NCI-H2107 treated with DMSO at 0.1 percent for 48 hours (cell line): ENCODE results near the gene SMIM14.
"Not testable (repeated sequence)": the region's sequence is repeated elsewhere in the genome, so short reads cannot be mapped to it uniquely, and the experiment has no call there.

Experiments
- DNase-seq: peaks from one replicate; lab custom pipeline; 2025; ENCODE audit not compliant: unreplicated experiment; lab: John Stamatoyannopoulos, UW

SMIM14 gene

DNA sequence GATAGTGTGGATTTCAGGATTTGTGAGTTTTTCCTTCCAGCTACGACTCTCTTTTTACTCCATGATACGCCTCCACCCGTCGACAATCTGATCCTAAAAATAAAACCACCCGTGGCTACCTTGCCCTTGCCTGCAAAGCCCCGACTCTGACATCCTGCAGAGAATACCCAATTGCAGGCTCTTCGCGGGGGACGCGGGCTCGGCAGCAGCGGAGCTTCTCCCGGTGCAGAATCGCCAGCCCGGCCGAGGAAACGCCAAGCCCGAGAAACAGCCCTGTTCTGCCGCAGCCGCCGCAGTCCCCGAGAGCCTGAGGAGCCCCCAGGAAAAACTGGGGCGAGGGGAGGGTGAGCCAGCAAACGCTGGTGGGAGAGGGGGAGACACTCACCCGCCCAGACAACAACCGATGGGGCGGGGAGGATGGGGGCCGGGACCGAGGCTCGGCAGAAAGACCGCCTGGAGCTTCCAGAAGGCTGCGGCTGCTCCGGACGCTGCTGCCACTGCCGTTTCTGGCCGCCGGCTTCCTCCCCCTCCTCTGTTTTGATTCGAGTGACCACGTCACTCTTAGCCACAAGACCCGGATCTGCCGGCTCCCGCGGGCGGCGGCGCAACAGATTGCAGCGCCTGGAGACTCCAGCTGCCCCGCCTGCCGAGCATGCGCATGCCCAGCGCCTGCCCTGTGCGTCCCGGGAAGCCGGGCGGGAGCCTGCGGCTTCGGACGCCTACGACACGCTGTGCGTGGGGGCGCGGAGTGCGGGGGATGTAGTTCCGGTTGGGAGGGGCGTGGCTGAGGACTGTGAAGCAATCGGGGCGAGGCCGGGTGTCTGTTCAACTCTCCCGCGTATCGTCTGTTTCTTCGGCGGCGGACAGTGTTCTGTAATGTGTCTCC lies at the start of gene SMIM14:
Gene SMIM14 (minus strand): TSS at position 512 of the 886 bp plus-strand sequence. CDS start 33,720 bp downstream, outside the sequence.
- DNase-seq: peak; percentile 66

DNA sequence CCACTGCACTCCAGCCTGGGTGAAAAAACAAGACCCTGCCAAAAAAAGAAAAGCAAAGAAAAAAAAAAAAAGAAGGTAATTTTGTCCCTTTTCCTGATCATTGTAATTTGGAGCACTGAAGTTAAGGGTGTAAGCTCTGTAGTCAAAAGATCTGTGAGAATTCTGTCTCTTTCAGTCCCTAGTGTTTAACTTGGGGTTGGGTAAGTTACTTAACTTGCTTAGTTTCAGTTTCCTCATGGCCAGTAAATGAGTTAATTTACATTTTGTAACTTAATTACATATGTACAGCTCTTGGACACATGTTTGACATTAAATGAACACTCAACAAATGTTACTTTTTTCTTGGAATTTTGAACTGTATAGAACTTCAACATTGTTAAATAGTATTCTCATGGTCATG lies 48.3 kb upstream of the SMIM14 start:
- no peak for DNase-seq

DNA sequence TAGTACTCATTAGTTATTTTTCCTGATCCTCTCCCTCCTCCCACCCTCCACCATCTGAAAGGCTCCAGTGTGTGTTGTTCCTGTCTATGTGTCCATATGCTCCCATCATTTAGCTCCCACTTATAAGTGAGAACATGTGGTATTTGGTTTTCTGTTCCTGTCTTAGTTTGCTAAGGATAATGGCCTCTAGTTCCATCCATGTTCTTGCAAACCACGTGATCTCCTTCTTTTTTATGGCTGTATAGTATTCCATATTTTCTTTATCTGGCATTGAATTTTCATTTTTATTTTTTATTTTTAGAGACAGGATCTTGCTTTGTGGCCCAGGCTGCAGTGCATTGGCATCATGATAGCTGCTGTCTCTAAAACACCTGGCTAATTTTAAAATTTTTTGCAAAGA lies 47.3 kb upstream of the SMIM14 start:
- no peak for DNase-seq

DNA sequence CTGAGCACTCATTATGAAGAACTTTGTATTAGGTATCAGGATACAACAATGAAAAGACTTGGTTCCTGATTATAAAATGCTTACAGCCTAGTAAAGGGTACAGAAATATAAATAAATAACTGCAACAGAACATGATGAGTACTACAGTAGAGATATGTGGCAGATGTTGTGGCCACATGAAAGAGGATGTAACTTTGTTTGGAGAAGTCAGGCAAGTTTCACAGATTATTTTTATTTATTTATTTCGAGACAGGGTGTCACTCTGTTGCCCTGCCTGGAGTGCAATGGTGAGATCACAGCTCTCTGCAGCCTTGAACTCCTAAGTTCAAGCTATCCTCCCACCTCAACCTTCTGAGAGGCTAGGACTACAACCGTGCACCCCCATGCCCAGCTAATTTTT lies 43.5 kb upstream of the SMIM14 start:
- no peak for DNase-seq

DNA sequence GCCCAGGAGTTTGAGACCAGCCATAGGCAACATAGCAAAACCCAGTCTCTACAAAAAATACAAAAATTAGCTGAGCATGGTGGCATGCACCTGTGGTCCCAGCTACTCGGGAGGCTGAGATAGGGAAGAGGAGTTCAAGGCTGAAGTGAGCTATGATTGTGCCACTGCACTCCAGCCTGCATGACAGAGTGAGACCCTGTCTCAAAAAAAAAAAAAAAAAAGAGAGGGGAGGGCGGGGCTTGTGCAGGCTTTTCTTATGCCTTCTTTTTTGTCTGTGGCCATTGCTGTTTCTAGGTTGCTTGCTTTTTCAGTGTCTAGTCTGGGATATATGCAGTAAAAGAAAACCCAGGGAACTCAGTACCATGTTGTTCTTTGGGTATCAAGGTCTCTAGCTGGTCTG lies 42.3 kb upstream of the SMIM14 start:
- not testable (repeated sequence) for DNase-seq

DNA sequence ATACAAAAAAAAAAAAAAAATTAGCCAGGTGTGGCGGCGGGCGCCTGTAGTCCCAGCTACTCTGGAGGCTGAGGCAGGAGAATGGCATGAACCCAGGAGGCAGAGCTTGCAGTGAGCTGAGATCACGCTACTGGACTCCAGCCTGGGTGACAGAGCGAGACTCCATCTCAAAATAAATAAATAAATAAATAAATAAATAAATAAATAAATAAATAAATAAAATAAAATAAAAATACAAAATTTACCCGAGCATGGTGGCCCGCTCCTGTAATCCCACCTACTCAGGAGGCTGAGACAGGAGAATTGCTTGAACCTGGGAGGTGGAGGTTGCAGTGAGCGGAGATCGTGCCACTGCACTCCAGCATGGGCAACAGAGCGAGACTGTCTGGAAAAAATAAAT lies 37.0 kb upstream of the SMIM14 start:
- not testable (repeated sequence) for DNase-seq

DNA sequence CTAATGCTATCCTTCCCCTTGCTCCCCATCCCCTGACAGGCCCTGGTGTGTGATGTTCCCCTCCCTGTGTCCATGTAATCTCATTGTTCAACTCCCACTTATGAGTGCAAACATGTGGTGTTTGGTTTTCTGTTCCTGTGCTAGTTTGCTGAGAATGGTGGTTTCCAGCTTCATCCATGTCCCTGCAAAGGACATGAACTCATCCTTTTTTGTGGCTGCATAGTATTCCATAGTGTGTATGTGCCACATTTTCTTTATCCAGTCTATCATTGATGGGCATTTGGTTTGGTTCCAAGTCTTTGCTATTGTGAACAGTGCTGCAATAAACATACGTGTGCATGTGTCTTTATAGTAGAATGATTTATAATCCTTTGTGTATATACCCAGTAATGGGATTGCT lies 31.6 kb upstream of the SMIM14 start:
- DNase-seq: not testable (repeated sequence)

DNA sequence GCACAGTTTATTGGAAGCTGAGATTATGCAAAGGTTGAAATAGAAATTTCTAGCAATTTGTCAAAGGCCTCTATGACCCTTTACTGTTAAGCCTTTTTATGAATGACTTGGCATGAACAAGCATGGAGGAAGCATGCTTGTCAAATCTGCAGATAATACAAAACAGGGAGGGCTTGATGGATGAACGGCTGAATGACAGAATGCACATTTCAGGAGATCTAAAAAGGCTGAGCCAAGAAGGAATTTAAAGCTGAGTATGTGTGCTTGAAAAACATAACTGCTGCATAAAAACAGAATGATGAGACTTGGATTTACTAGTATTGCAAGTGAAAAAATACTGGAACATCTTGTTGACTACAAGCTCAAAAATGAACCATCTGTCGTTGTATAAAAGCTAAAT lies 30.2 kb upstream of the SMIM14 start:
- no peak for DNase-seq

DNA sequence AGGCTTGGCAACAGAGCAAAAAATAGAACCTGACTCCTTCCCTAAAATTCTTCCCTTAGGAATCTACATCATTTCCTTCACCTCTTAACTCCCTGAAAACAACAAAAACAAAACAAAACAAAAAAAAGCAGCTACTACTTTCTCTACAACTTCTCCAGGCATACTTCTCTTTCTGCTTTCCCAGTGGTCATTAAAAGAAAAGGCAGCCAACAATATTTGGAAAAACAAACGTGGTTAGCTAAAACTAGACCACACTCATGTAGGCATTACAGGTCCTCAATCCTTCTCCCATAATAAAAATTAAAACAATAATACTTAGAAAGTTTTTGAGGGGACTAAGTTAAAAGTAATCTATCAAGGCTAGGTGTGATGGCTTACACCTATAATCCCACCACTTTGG lies 29.0 kb upstream of the SMIM14 start:
- no peak for DNase-seq

DNA sequence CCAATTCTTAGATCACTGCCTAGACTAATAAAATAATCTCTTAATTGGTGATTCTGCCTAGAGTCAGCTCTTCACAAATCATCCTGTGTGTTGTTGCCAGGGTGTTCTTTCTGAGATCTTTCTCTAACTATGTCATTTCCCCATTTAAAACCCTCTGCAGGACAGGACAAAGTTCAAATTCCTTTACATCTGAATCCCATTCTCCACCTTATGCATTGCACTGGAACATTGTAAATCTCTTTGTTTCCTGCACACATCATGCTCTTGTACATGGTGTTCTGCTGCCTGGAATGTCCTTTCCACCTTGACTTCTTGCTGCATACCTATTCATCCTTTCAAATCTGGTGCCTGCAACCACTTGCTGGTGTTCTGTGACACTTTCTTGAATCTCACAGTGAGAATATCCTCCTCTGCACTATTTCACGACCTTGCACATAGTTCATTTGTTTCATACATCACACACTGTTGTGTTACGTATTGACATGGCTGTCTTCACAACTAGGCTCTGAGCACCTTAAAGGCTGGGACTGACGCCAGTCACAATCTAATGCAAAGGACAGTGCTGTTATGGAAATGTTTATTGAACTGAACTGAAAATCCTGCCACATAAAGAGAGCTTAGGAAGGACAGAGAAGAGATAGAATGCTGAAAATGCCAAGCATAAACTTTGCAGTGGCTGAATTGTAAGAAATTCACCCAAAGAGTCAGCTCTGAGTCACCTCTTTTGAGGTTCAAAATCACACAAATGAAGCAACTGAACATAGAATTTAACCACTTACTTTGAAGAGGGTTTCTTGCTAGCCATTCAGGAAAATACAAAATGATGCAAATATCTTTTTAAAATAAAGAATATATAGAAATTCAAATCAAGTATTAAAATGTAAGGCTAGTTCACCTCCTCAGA lies 26.4 kb upstream of the SMIM14 start:
- no peak for DNase-seq

DNA sequence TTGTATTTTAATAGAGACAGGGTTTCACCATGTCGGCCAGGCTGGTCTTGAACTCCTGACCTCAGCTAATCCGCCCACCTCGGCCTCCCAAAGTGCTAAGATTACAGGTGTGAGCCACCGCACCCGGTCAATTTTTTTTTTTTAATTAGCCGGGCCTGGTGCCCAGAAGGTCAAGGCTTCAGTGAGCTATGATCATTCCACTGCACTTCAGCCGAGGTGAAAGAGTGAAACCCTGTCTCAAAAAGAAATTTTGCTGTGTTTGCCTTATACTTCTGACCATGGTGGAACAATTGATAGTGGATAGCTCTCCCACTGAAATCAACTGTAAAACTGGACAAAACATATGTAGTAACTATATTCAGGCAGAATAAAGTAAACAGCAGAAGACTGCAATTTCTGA lies 24.0 kb upstream of the SMIM14 start:
- no peak for DNase-seq

DNA sequence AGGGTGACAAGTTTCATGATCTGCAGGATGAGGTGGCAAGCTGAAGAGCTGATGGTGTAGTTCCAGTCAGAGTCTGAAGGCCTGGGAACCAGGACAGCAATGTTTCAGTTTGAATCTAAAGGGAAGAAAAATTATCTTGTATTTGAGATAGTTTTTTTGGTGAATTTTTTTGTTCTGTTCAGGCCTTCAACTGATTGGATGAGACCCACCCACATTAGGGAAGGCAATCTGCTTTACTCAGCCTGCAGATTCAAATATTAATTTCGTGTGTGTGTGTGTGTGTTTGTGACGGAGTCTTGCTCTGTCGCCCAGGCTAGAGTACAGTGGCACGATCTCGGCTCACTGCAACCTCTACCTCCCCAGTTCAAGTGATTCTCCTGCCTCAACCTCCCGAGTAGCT lies 22.1 kb upstream of the SMIM14 start:
- no peak for DNase-seq

DNA sequence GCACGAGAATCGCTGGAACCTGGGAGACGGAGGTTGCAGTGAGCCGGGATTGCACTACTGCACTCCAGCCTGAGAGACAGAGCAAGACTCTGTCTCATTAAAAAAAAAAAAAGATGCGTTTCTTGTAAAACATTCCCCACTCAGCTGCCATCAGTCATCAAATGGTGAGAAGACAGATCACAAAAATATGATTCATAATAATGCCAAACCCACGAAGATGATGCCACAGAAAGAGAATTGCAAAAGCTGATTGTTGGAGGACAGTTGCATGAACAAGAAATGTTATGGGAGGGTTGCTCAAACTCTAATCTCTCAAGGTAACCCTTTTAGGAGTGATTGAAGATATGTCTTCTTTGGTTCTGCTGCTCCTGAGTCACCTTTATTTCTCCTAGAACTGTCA lies 21.4 kb upstream of the SMIM14 start:
- DNase-seq: no peak

DNA sequence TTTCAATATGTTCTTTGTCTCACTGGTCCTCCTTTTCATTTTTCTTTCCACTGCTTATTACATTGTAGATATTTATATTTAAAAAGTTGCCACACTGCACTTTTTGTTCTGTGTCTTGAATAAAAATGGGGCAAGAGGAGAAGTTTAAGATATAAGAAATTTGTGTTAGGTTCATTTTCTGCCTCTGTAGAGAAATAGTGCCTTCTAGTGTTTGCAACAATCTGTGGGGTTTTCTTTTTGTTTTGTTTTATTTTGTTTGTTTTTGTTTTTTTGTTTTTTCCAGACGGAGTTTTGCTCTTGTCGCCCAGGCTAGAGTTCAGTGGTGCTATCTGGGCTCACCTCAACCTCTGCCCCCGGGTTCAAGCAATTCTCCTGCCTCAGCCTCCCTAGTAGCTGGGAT lies 20.1 kb upstream of the SMIM14 start:
- DNase-seq: no peak

DNA sequence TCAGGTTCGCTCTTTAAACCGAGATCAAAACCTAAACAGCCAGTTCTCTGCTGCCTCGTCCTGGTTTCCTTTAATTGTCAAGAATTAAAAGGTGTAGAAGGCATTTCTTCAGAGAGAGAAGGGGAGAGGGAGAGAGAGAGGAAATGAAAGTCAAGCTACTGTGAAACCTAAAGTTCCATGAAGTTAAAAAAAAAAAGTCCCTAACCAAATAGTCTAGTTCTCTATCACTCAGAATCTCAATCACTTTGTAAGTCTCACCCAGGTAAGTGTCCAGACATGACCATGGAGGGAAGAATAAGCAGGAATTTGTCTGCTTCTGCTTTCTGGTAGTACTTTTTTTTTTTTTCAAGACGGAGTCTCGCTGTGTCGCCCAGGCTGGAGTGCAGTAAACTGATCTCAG lies 18.8 kb upstream of the SMIM14 start:
- no peak for DNase-seq

DNA sequence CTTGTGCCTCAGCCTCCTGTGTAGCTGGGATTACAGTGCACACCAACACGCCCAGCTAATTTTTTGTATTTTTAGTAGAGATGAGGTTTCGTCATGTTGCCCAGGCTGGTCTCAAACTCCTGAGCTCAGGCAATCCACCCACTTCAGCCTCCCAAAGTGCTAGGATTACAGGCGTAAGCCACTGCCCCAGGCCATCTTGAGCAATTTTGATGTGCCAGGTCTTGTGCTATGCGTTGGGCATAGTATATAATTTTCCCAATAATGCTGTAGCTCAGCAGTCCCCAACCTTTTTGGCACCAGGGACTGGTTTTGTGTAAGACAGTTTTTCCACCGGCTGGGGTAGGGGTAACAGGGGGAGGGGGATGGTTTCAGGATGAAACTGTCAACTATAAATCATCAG lies 18.0 kb upstream of the SMIM14 start:
- not testable (repeated sequence) for DNase-seq

DNA sequence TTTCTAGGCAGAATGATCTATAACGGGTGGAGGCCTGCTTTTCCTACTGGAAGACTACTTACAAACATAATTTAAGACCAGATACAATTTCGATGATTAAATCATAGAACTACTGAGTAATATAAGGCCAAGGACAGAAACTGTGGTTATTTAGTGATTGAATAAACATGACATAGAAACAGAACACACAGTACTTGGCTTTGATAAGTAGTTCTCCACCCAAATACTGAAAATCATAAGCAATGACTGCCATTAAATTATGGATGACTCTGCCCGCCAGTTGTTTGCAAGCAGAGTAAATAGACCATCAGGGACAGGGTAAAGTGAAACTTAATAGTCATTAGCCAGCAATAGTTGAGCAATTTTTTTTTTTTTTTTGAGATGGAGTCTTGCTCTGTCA lies 17.2 kb upstream of the SMIM14 start:
- no peak for DNase-seq

DNA sequence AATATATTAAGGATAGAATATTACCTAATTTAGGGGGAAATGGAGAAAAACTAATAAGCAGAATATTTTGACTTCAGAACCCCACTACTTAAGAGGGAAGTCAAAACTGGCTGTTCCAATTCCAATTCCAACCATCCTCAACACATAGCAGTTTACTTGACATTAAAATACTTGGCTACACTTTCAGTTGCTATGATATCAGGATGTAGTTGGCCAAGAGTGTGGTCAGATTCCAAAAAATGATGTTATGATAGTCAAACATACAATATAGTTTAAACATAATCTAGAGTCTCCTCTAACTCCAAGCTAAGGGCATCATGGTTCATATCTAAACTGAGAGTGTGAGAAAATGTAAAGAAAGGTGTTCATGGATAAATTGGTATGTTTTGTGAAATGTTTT lies 16.5 kb upstream of the SMIM14 start:
- no peak for DNase-seq

DNA sequence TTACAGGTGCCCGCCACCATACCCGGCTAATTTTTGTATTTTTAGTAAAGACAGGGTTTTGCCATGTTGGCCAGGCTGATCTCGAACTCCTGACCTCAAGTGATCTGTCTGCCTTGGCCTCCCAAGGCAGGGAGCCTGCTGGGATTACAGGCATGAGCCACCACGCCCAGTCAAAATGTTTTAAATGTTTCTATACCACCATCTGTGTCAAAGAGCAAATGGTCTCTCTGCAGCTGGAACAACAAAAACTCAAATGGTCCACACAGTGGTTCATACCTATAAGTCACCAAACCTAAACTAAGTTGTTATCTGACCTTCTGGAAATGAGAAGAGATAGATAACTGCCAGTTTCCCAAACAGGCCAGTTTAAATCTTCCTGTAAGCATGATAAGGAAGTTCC lies 12.9 kb upstream of the SMIM14 start:
- DNase-seq: not testable (repeated sequence)

DNA sequence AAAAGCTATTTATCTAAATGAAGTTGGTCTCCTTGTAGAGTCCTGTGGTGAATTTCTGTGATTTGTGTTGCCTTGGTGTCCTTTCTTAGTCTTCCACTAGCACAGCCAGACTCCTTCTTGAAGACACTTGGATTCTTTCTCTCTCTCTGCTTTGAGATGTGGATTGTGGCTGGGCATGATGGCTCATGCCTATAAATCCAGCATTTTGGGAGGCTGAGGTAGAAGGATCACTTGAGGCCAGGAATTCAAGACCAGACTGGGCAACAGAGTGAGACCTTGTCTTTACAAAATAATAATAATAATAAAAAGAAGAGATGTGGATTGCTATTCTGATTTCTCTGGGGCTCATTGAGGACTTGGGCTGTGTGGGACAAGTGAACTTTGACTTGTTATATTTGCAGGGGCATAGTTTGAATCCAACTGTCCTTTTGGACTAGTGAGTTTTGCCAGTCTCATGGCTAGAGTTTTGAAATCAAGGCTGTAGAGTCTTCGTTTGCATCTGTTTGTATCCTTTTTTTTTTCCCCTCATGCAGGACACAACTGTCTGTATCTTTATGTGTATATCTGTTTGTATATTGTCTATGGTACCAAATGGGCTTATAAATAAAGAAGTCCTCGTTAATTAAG lies 11.1 kb upstream of the SMIM14 start:
- no peak for DNase-seq

DNA sequence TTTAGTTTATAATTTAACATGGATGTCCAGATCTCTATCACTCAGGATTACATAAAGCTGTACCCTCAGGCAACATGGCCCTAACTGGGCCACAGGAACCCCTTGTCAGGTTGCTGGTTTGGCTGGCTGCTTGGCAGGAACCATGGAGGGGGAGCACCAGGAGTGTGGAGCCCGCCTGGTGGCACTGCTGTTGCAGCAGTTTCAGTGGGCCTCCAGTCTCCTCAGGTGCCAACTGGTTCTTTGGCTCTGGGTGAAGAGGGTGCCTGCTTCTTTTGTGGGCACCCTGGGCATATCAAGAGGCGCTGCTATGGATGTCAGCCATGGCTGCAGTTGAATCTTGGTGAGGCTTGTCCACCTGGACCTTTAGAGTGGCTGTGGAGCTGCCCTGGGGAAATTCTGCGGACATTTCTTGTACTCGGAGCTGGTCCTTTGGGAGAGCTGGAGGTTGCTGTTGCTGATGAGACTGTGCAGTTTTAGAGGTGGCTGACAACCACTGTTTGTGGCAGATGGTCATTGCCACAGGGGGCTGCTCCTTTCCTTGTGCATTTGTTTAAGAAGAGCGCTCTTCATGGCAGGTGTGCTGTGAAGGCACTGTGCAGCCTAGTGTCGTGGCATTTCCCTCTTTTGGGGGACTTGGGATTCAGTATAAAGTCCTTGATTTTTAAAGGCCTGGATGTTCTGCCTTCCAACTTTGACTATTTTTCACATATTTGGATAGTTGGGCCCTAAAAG lies 10.3 kb upstream of the SMIM14 start:
- no peak for DNase-seq
